ENCODE data around the gene SGK1. TPM values are rescaled to one million over a fixed set of nuclear protein-coding genes. Genes with fewer than 3 reads are reported as not detected.

The SGK1 gene
- total RNA-seq, 1 experiment from 2014 or later: 23.2 TPM

GRCh38 chr6:134361011-134361410, 43.1 kb upstream of the SGK1 start:
- Mint-ChIP-seq H3K9me3 (peaks cover 8% of the 10 kb centered on the region), H3K27me3 (ENCODE audit: low read depth) (no peaks in the 10 kb centered on the region), H3K36me3 (peaks cover 8% of the 10 kb centered on the region), H3K27ac (no peak overlapping the region), H3K4me1 (peaks cover 6% of the 10 kb centered on the region), H3K4me3 (no peak overlapping the region)
- no peak for DNase-seq (ENCODE audit: low spot score)
- POLR2A ChIA-PET: no interaction called here
- CTCF ChIA-PET: no interaction called here
- TF ChIP-seq ESRRA (CRISPR knock-in tag; IDR thresholded peaks at IDR 0.05; ENCODE audit: borderline replicate concordance) (no peak), ZNF121 (CRISPR knock-in tag; IDR thresholded peaks at IDR 0.05) (no peak), CREM (CRISPR knock-in tag; IDR thresholded peaks at IDR 0.05) (no peak), TP53 (CRISPR knock-in tag; IDR thresholded peaks at IDR 0.05) (no peak), PREB (CRISPR knock-in tag; IDR thresholded peaks at IDR 0.05; ENCODE audit: borderline replicate concordance) (no peak), KAT7 (CRISPR knock-in tag; IDR thresholded peaks at IDR 0.05; ENCODE audit: borderline replicate concordance) (no peak), GTF2I (CRISPR knock-in tag; conservative IDR thresholded peaks at IDR 0.05) (no peak), SOX15 (CRISPR knock-in tag; IDR thresholded peaks at IDR 0.05) (no peak)
- TF ChIP-seq, protein P1, sequence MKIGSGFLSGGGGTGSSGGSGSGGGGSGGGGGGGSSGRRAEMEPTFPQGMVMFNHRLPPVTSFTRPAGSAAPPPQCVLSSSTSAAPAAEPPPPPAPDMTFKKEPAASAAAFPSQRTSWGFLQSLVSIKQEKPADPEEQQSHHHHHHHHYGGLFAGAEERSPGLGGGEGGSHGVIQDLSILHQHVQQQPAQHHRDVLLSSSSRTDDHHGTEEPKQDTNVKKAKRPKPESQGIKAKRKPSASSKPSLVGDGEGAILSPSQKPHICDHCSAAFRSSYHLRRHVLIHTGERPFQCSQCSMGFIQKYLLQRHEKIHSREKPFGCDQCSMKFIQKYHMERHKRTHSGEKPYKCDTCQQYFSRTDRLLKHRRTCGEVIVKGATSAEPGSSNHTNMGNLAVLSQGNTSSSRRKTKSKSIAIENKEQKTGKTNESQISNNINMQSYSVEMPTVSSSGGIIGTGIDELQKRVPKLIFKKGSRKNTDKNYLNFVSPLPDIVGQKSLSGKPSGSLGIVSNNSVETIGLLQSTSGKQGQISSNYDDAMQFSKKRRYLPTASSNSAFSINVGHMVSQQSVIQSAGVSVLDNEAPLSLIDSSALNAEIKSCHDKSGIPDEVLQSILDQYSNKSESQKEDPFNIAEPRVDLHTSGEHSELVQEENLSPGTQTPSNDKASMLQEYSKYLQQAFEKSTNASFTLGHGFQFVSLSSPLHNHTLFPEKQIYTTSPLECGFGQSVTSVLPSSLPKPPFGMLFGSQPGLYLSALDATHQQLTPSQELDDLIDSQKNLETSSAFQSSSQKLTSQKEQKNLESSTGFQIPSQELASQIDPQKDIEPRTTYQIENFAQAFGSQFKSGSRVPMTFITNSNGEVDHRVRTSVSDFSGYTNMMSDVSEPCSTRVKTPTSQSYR (CRISPR knock-in tag; IDR thresholded peaks at IDR 0.05): no peak
- TF ChIP-seq, protein P2, sequence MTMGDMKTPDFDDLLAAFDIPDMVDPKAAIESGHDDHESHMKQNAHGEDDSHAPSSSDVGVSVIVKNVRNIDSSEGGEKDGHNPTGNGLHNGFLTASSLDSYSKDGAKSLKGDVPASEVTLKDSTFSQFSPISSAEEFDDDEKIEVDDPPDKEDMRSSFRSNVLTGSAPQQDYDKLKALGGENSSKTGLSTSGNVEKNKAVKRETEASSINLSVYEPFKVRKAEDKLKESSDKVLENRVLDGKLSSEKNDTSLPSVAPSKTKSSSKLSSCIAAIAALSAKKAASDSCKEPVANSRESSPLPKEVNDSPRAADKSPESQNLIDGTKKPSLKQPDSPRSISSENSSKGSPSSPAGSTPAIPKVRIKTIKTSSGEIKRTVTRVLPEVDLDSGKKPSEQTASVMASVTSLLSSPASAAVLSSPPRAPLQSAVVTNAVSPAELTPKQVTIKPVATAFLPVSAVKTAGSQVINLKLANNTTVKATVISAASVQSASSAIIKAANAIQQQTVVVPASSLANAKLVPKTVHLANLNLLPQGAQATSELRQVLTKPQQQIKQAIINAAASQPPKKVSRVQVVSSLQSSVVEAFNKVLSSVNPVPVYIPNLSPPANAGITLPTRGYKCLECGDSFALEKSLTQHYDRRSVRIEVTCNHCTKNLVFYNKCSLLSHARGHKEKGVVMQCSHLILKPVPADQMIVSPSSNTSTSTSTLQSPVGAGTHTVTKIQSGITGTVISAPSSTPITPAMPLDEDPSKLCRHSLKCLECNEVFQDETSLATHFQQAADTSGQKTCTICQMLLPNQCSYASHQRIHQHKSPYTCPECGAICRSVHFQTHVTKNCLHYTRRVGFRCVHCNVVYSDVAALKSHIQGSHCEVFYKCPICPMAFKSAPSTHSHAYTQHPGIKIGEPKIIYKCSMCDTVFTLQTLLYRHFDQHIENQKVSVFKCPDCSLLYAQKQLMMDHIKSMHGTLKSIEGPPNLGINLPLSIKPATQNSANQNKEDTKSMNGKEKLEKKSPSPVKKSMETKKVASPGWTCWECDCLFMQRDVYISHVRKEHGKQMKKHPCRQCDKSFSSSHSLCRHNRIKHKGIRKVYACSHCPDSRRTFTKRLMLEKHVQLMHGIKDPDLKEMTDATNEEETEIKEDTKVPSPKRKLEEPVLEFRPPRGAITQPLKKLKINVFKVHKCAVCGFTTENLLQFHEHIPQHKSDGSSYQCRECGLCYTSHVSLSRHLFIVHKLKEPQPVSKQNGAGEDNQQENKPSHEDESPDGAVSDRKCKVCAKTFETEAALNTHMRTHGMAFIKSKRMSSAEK (CRISPR knock-in tag; IDR thresholded peaks at IDR 0.05; ENCODE audit: borderline replicate concordance): no peak
- ATAC-seq: no peak

GRCh38 chr6:134359302-134359701, 41.4 kb upstream of the SGK1 start:
- CTCF ChIA-PET: no interaction called here
- no peak for DNase-seq (ENCODE audit: low spot score)

More at GRCh38 chr6:134359302-134359701, 41.4 kb upstream of the SGK1 start:
- no peak for TF ChIP-seq FOXK1 (CRISPR knock-in tag; IDR thresholded peaks at IDR 0.05)
- TF ChIP-seq ATF1 (CRISPR knock-in tag; IDR thresholded peaks at IDR 0.05): no peak
- TF ChIP-seq JAZF1 (CRISPR knock-in tag; IDR thresholded peaks at IDR 0.05): no peak
- TF ChIP-seq, protein P3, sequence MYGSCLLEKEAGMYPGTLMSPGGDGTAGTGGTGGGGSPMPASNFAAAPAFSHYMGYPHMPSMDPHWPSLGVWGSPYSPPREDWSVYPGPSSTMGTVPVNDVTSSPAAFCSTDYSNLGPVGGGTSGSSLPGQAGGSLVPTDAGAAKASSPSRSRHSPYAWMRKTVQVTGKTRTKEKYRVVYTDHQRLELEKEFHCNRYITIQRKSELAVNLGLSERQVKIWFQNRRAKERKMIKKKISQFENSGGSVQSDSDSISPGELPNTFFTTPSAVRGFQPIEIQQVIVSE (CRISPR knock-in tag; IDR thresholded peaks at IDR 0.05; ENCODE audit: borderline replicate concordance): no peak
- TF ChIP-seq TP53 (CRISPR knock-in tag; IDR thresholded peaks at IDR 0.05): no peak
- TF ChIP-seq ELF4 (CRISPR knock-in tag; IDR thresholded peaks at IDR 0.05; ENCODE audit: low read depth): no peak
- TF ChIP-seq, protein P4, sequence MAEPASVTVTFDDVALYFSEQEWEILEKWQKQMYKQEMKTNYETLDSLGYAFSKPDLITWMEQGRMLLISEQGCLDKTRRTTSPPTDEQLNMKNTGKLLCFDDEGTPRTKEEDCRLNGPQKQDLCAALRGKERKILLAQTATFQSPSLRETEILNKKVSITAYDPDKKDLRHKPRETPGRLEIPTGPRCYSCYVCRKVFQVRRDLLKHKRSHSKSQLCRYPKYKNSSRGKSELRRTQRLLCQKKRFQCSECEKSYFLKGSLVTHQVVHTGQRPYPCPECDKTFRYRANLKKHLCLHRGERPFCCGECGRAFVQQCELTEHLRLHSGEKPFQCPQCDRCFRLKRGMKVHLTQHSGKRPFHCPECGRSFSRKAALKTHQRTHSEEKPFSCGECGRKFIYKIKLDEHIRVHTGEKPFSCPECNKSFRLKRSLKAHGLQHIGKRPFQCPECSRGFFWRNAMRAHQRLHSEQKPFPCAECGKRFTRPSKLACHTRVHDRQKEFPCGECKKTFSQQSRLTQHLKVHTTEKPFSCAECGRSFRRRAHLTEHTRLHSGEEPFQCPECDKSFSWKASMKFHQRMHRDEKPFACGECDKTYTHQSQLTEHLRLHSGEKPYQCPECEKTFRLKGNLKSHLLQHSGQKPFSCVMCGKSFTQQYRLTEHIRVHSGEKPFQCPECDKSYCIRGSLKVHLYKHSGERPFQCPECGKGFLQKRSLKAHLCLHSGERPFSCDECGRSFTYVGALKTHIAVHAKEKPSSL (CRISPR knock-in tag; conservative IDR thresholded peaks at IDR 0.05): no peak
- TF ChIP-seq SMAD4 (CRISPR knock-in tag; IDR thresholded peaks at IDR 0.05): no peak
- TF ChIP-seq MLX (CRISPR knock-in tag; IDR thresholded peaks at IDR 0.05): no peak
- no peak for TF ChIP-seq EMX1 (CRISPR knock-in tag; IDR thresholded peaks at IDR 0.05)
- no peak overlapping the region for H3K4me3 Mint-ChIP-seq
- H3K27me3 Mint-ChIP-seq (ENCODE audit: low read depth): no peaks in the 10 kb centered on the region
- no peak overlapping the region for H3K27ac Mint-ChIP-seq
- ATAC-seq: no peak
- POLR2A ChIA-PET: no interaction called here
- H3K4me1 Mint-ChIP-seq: peaks cover 11% of the 10 kb centered on the region
- H3K9me3 Mint-ChIP-seq: peaks cover 23% of the 10 kb centered on the region
- peaks cover 21% of the 10 kb centered on the region for H3K36me3 Mint-ChIP-seq
